ENCODE results near the gene SBNO2.

DNA sequence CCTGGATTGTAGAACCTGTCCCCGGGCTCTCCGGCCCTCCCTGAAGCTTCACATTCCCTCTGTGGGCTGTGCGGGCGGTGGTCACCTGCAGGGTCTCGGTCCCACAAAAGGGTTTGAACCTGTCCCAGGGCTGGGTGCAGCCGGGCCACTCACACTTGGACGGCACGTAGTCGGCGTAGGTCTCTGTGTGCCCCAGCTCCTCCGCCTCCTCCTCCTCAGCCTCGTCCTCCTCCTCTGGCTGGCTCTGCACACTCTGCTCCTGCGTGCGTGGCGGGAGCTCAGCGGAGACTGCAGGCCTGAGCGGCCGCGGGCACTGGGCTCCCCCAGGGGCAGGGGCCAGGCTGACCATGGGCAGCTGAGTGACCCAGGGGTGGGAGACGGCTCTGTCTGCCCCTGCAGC is 50.7 kb downstream of the SBNO2 start:
- TF ChIP-seq CTCF (conservative IDR thresholded peaks at IDR 0.05; ENCODE audit: low read depth, low read length) (no peak), EZH2 (IDR thresholded peaks at IDR 0.05; ENCODE audit: borderline replicate concordance, low read depth, low read length, poor library complexity, severe bottlenecking) (no peak)
